RWPE2 (cell line): Measurements from ENCODE around the gene GNS.

Experiments used
- ATAC-seq: fragments of 200-7000 bp; cut with Tn5 transposase; 3 replicates; pipeline ENCODE4 v1.9.1; 2021; ENCODE audit warnings: low read depth
- DNase-seq: peaks from one replicate; pipeline ENCODE4 v3.0.0-alpha.2; 2020; ENCODE audit warnings: low spot score
- H3K27ac ChIP-seq: fragments of 450-650 bp; 2 replicates; pipeline ENCODE4 v1.5.1; 2017; ENCODE audit warnings: mild to moderate bottlenecking; ENCODE audit not compliant: poor library complexity, severe bottlenecking
- H3K27me3 ChIP-seq: fragments of 250-450 bp; sonication (Bioruptor Pico); 2 replicates; pipeline ENCODE4 v1.5.1; 2021; ENCODE audit warnings: mild to moderate bottlenecking, moderate library complexity; ENCODE audit not compliant: insufficient read depth, poor library complexity, severe bottlenecking
- H3K36me3 ChIP-seq: fragments of 250-450 bp; sonication (Bioruptor Pico); 2 replicates; pipeline ENCODE4 v1.5.1; 2020; ENCODE audit warnings: low read depth, mild to moderate bottlenecking, moderate library complexity
- H3K4me1 ChIP-seq: fragments of 250-450 bp; sonication (Bioruptor Pico); 2 replicates; pipeline ENCODE4 v1.5.1; 2021; ENCODE audit warnings: mild to moderate bottlenecking, moderate library complexity; ENCODE audit not compliant: insufficient read depth, poor library complexity, severe bottlenecking
- H3K4me3 ChIP-seq: fragments of 250-450 bp; sonication (Bioruptor Pico); 2 replicates; pipeline ENCODE4 v1.5.1; 2021; ENCODE audit warnings: mild to moderate bottlenecking, moderate library complexity; ENCODE audit not compliant: severe bottlenecking
- H3K9me3 ChIP-seq: fragments of 250-450 bp; sonication (Bioruptor Pico); 2 replicates; pipeline ENCODE4 v1.5.1; 2021; ENCODE audit warnings: mild to moderate bottlenecking, moderate library complexity; ENCODE audit not compliant: severe bottlenecking
- CTCF ChIP-seq: fragments of 450-650 bp; IDR thresholded peaks from one replicate; pipeline ENCODE4 v1.5.1; 2017; ENCODE audit warnings: mild to moderate bottlenecking, moderate library complexity; ENCODE audit not compliant: poor library complexity, severe bottlenecking

Gene GNS

GRCh38 chr12:64699504-64700115 is 59.6 kb downstream of the GNS start:
- Histone ChIP-seq H3K27ac (no peak overlapping the region), H3K4me3 (no peak overlapping the region), H3K27me3 (no peaks in the 10 kb centered on the region), H3K9me3 (no peaks in the 10 kb centered on the region), H3K4me1 (no peaks in the 10 kb centered on the region), H3K36me3 (peaks cover 16% of the 10 kb centered on the region)
- ATAC-seq (no peak), DNase-seq (no peak)
- TF ChIP-seq CTCF = no peak

- Histone ChIP-seq H3K4me1 (no peaks in the 10 kb centered on the region), H3K27ac (no peak overlapping the region), H3K27me3 (no peaks in the 10 kb centered on the region), H3K9me3 (no peaks in the 10 kb centered on the region), H3K36me3 (peaks cover 26% of the 10 kb centered on the region), H3K4me3 (no peak overlapping the region)
- ATAC-seq = peak; percentile 47; the same call in 2 of the 3 replicates
- no peak for DNase-seq
- peak; percentile 49 for TF ChIP-seq CTCF
Measured at GRCh38 chr12:64696080-64696741, 63.0 kb downstream of the GNS start.

- no peaks in the 10 kb centered on the region for H3K27me3 ChIP-seq
Measured at GRCh38 chr12:64695550-64695949, 63.7 kb downstream of the GNS start.

GRCh38 chr12:64694130-64695040 is 64.8 kb downstream of the GNS start:
- Histone ChIP-seq H3K9me3 (no peaks in the 10 kb centered on the region), H3K4me3 (no peak overlapping the region), H3K27me3 (no peaks in the 10 kb centered on the region), H3K27ac (no peak overlapping the region), H3K36me3 (peaks cover 30% of the 10 kb centered on the region), H3K4me1 (no peaks in the 10 kb centered on the region)
- no peak for ATAC-seq
- no peak for DNase-seq
- TF ChIP-seq CTCF = no peak

More at GRCh38 chr12:64695550-64695949, 63.7 kb downstream of the GNS start:
- no peaks in the 10 kb centered on the region for H3K4me1 ChIP-seq
- H3K36me3 ChIP-seq = peaks cover 30% of the 10 kb centered on the region
- ATAC-seq (no peak), DNase-seq (no peak)
- H3K9me3 ChIP-seq = no peaks in the 10 kb centered on the region
- no peak overlapping the region for H3K27ac ChIP-seq
- H3K4me3 ChIP-seq = no peak overlapping the region
- TF ChIP-seq CTCF = no peak
